ENCODE measurements around the gene URAD.

DNA sequence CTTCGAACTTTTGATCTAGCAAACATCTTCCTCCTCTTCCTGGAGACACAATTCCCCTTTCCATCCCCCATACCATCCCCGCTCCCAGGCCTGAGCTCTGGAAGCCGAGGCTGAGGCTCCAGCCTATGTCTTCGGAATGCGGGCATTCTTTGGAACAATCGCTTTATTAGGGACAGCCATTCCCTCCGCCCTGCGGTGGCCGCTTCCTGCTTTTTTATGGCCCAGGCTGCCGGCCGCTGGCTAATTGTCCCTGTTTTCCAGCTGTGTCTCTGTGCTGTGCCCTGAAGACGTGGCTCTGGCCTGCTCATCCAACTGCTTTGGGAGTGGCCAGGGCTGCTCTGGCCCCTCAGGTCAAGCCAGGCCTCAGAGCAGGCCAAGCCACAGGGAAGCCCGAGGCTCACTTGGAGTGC lies 17.3 kb downstream of the URAD start:
- TF ChIP-seq, protein P1, sequence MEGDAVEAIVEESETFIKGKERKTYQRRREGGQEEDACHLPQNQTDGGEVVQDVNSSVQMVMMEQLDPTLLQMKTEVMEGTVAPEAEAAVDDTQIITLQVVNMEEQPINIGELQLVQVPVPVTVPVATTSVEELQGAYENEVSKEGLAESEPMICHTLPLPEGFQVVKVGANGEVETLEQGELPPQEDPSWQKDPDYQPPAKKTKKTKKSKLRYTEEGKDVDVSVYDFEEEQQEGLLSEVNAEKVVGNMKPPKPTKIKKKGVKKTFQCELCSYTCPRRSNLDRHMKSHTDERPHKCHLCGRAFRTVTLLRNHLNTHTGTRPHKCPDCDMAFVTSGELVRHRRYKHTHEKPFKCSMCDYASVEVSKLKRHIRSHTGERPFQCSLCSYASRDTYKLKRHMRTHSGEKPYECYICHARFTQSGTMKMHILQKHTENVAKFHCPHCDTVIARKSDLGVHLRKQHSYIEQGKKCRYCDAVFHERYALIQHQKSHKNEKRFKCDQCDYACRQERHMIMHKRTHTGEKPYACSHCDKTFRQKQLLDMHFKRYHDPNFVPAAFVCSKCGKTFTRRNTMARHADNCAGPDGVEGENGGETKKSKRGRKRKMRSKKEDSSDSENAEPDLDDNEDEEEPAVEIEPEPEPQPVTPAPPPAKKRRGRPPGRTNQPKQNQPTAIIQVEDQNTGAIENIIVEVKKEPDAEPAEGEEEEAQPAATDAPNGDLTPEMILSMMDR (IDR thresholded peaks at IDR 0.05; ENCODE audit: low read depth, low read length): no peak
- no peak for TF ChIP-seq EZH2phosphoT487 (IDR thresholded peaks at IDR 0.05; ENCODE audit: low read depth)
